Body of pancreas (tissue), 4 donors: ENCODE data around the gene RASEF.

ENCODE experiments used
- POLR2A ChIP-seq, 3 donors: fragments of 450-650 bp; IDR thresholded peaks; one replicate each; pipeline ENCODE4 v1.6.1; 2016; ENCODE audit warnings: antibody characterized with exemption in 3 of 3, mild to moderate bottlenecking in 2 of 3
- TF ChIP-seq, protein P1 (sequence below), 7 experiments: fragments of 450-650 bp in 4 of 7; fragments of 200-600 bp in 3 of 7; sonication (generic) in 3 of 7; IDR thresholded peaks; one replicate each; pipeline ENCODE4 v1.5.1; 2016 to 2019; ENCODE audit warnings: antibody characterized with exemption in 7 of 7

DNA sequence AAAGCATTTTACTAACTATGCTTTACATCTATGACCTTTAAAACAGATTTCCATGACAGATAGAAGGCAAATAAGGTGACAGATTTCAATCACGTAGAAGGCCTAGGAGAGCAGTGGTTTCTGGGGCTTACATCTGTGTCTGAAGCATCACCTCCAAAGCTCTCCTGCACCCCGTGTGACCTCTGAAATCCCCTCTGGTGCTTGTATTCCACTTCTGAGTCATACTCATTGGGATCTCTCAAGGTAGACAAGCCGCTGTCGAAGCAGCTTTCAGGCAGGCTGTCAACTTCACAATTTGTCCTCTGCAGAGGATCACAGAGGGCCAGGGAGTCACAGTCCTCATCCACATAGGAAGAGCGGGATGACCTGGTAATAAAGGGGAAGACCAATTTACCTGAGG lies 62.2 kb downstream of the RASEF start:
- TF ChIP-seq, protein P1, sequence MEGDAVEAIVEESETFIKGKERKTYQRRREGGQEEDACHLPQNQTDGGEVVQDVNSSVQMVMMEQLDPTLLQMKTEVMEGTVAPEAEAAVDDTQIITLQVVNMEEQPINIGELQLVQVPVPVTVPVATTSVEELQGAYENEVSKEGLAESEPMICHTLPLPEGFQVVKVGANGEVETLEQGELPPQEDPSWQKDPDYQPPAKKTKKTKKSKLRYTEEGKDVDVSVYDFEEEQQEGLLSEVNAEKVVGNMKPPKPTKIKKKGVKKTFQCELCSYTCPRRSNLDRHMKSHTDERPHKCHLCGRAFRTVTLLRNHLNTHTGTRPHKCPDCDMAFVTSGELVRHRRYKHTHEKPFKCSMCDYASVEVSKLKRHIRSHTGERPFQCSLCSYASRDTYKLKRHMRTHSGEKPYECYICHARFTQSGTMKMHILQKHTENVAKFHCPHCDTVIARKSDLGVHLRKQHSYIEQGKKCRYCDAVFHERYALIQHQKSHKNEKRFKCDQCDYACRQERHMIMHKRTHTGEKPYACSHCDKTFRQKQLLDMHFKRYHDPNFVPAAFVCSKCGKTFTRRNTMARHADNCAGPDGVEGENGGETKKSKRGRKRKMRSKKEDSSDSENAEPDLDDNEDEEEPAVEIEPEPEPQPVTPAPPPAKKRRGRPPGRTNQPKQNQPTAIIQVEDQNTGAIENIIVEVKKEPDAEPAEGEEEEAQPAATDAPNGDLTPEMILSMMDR (IDR thresholded peaks at IDR 0.05) = no peak
- no peak for TF ChIP-seq POLR2A (IDR thresholded peaks at IDR 0.05)
